GM23248 (cell line): ENCODE results near the gene RAB43.

ENCODE experiments used
- EZH2 ChIP-seq: fragments of 200-600 bp; sonication (generic); IDR thresholded peaks from 2 replicates; pipeline ENCODE4 v1.6.1; 2018; ENCODE audit warnings: antibody characterized with exemption, mild to moderate bottlenecking; ENCODE audit not compliant: insufficient read depth, poor library complexity, severe bottlenecking
- EZH2phosphoT487 ChIP-seq: fragments of 200-600 bp; sonication (generic); IDR thresholded peaks from 2 replicates; pipeline ENCODE4 v1.6.1; 2018; ENCODE audit warnings: antibody characterized with exemption, moderate library complexity, mild to moderate bottlenecking, low read depth; ENCODE audit not compliant: insufficient read depth

- TF ChIP-seq EZH2 (no peak), EZH2phosphoT487 (no peak)
Observed at GRCh38 chr3:129070086-129070885, 51.3 kb downstream of the RAB43 start.
